AG04450 (cell line): Measurements from ENCODE around the gene INO80D. TPM values are rescaled to one million over a fixed set of nuclear protein-coding genes. Genes with fewer than 3 reads are reported as not detected.
A peak's percentile ranks its signal among the peaks of the same experiment; 100 is the strongest.
"Not testable (repeated sequence)": the region's sequence is repeated elsewhere in the genome, so short reads cannot be mapped to it uniquely, and the experiment has no call there.

ENCODE experiments used
- CTCF ChIA-PET: fragments of 300-600, 350-600 bp; formaldehyde crosslinking; extraction: SDS; loops from one replicate; lab custom pipeline; 2022; ENCODE audit warnings: antibody characterized with exemption, inconsistent platforms; lab: Charles Lee
- POLR2A ChIA-PET: fragments of 350-600 bp; formaldehyde crosslinking; extraction: SDS; loops from one replicate; lab custom pipeline; 2021; ENCODE audit warnings: antibody characterized with exemption, inconsistent platforms; lab: Yijun Ruan, JAX
- DNase-seq: peaks from one replicate; pipeline ENCODE4 v3.0.0-alpha.2; 2011; ENCODE audit warnings: low read depth, low spot score
- H3K27ac ChIP-seq: one replicate; pipeline ENCODE4 v1.5.1; 2012; ENCODE audit warnings: low read depth, low read length, control low read depth
- H3K27me3 ChIP-seq: one replicate; pipeline ENCODE4 v1.6.0; 2012; ENCODE audit warnings: low read length; ENCODE audit not compliant: control insufficient read depth, insufficient read depth
- H3K4me3 ChIP-seq: 2 replicates; pipeline ENCODE4 v1.5.1; 2011; ENCODE audit warnings: mild to moderate bottlenecking, low read depth, low read length, control low read depth
- H3K9me3 ChIP-seq: 2 replicates; pipeline ENCODE4 v1.5.1; 2012; ENCODE audit warnings: low read length; ENCODE audit not compliant: control insufficient read depth, insufficient read depth
- polyA plus RNA-seq: library from polyadenylated mRNA; depleted of rRNA; stranded (reverse); fragments of >200 nt; gene quantifications from 2 replicates; pipeline ENCODE4 v1.2.3, GENCODE V29; 2011
- TF ChIP-seq, protein P1 (sequence below): IDR thresholded peaks from 2 replicates; pipeline ENCODE4 v1.5.1; 2011; ENCODE audit warnings: low read depth, low read length, control low read depth, inconsistent platforms

INO80D gene
- polyA plus RNA-seq, 1 experiment = 3.4 TPM

GRCh38 chr2:205988274-205988673 is 97.7 kb downstream of the INO80D start:
- Histone ChIP-seq H3K27ac (no peak overlapping the region), H3K4me3 (no peak overlapping the region), H3K27me3 (no peaks in the 10 kb centered on the region), H3K9me3 (no peaks in the 10 kb centered on the region)
- ChIA-PET CTCF (interaction anchor here (0.6 to 1.1 kb wide), 3 partner anchors 9 to 40 kb away, joined by 3 to 4 read pairs (median 3); no protein-coding TSS in a partner anchor), POLR2A (no interaction called here)
- DNase-seq = no peak
- TF ChIP-seq, protein P1, sequence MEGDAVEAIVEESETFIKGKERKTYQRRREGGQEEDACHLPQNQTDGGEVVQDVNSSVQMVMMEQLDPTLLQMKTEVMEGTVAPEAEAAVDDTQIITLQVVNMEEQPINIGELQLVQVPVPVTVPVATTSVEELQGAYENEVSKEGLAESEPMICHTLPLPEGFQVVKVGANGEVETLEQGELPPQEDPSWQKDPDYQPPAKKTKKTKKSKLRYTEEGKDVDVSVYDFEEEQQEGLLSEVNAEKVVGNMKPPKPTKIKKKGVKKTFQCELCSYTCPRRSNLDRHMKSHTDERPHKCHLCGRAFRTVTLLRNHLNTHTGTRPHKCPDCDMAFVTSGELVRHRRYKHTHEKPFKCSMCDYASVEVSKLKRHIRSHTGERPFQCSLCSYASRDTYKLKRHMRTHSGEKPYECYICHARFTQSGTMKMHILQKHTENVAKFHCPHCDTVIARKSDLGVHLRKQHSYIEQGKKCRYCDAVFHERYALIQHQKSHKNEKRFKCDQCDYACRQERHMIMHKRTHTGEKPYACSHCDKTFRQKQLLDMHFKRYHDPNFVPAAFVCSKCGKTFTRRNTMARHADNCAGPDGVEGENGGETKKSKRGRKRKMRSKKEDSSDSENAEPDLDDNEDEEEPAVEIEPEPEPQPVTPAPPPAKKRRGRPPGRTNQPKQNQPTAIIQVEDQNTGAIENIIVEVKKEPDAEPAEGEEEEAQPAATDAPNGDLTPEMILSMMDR = no peak

DNA sequence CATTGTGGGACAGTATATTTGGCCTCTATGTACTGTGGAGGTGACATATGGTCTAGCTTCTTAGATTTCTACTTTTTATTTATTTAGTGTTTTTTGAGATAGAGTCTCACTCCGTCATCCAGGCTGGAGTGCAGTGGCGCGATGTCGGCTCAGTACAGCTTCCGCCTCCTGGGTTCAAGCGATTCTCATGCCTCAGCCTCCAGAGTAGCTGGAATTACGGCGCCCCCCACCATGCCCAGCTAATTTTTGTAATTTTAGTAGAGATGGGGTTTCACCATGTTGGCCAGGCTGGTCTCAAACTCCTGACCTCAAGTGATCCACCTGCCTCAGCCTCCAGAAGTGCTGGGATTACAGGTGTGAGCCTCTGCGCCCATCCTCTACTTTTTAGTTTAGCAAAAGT is 99.6 kb downstream of the INO80D start:
- H3K27me3 ChIP-seq, DNase-seq, H3K27ac ChIP-seq, H3K9me3 ChIP-seq, POLR2A ChIA-PET, H3K4me3 ChIP-seq: not testable (repeated sequence)
- CTCF ChIA-PET = interaction anchor here (1.4 kb wide), 1 partner anchor 178 kb away, joined by 3 read pairs; no protein-coding TSS in a partner anchor

DNA sequence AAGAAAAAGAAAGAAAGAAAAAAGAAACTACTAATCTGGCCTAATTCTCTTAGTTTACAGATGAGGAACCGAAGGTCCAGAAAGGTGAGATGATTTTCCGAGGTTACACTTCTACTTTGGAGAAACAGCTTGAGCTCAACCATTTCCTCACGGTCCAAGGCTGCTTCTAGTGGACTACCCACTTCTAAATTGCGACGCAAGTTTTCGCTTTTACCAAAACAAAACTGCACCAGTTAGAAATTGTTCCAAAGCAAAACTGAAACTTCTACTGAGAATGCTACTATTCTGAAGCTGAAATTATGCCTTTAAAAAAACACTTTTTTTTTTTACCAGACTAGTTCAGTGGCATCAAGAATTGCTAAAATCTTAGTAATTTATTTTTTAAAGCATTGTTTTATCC is 101.6 kb downstream of the INO80D start:
- DNase-seq = no peak
- Histone ChIP-seq H3K27ac (no peak overlapping the region), H3K27me3 (no peaks in the 10 kb centered on the region), H3K4me3 (no peak overlapping the region), H3K9me3 (no peaks in the 10 kb centered on the region)
- POLR2A ChIA-PET = interaction anchor here (0.7 kb wide), 1 partner anchor 270 kb away, joined by 6 read pairs; no protein-coding TSS in a partner anchor
- CTCF ChIA-PET = interaction anchor here (0.7 kb wide), 2 partner anchors 14 to 59 kb away, joined by 4 read pairs; no protein-coding TSS in a partner anchor
- TF ChIP-seq, protein P1 = no peak

GRCh38 chr2:205982776-205983327 is 103.1 kb downstream of the INO80D start:
- TF ChIP-seq, protein P1 = no peak
- no peak for DNase-seq
- ChIA-PET CTCF (interaction anchor here (1.0 kb wide), 1 partner anchor 35 kb away, joined by 5 read pairs; no protein-coding TSS in a partner anchor), POLR2A (no interaction called here)
- Histone ChIP-seq H3K27me3 (no peaks in the 10 kb centered on the region), H3K27ac (peak overlapping the region; percentile 11), H3K9me3 (no peaks in the 10 kb centered on the region), H3K4me3 (no peak overlapping the region)

DNA sequence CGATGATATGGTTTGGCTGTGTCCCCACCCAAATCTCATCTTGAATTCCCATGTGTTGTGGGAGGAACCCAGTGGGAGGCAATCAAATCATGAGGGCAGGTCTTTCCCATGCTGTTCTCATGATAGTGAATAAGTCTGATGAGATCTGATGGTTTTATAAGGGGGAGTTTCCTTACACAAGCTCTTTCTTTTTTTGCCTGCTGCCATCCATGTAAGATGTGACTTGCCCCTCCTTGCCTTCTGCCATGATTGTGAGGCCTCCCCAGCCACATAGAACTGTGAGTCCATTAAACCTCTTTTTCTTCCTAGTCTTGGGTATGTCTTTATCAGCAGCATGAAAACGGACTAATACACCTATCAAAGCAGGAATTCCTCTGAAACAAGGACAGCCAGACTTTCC is 107.2 kb downstream of the INO80D start:
- H3K9me3 ChIP-seq, POLR2A ChIA-PET, CTCF ChIA-PET, H3K4me3 ChIP-seq, H3K27ac ChIP-seq, DNase-seq, H3K27me3 ChIP-seq: not testable (repeated sequence)

- H3K9me3 ChIP-seq, CTCF ChIA-PET, H3K27ac ChIP-seq, H3K4me3 ChIP-seq, DNase-seq, POLR2A ChIA-PET, H3K27me3 ChIP-seq: not testable (repeated sequence)
Observed at GRCh38 chr2:205977699-205978098, 108.3 kb downstream of the INO80D start.

GRCh38 chr2:205976934-205977659 is 108.9 kb downstream of the INO80D start:
- H3K9me3 ChIP-seq, H3K27ac ChIP-seq, DNase-seq, H3K4me3 ChIP-seq, POLR2A ChIA-PET, H3K27me3 ChIP-seq, CTCF ChIA-PET: not testable (repeated sequence)
